HepG2 (cell line): Measurements from ENCODE around the gene ZNF853. TPM values are rescaled to one million over a fixed set of nuclear protein-coding genes. Genes with fewer than 3 reads are reported as not detected.

Experiments used
- CEBPG ChIP-seq: IDR thresholded peaks from 2 replicates; pipeline ENCODE4 v1.6.1; 2016
- FOXP1 ChIP-seq, 2 experiments: fragments of 450-650 bp in 1 of 2; IDR thresholded peaks; 2 replicates each; pipeline ENCODE4 v1.6.1; 2017 to 2018; ENCODE audit warnings: antibody characterized with exemption in 1 of 2
- IRX3 ChIP-seq: sonication (generic); formaldehyde crosslinking; IDR thresholded peaks from 2 replicates; pipeline ENCODE4 v1.8.1; 2023; ENCODE audit warnings: mild to moderate bottlenecking, low read depth, missing genetic modification reagents, borderline replicate concordance
- MBNL3 ChIP-seq: fragments of 250-450 bp; sonication (Bioruptor Pico); conservative IDR thresholded peaks from 2 replicates; pipeline ENCODE4 v1.8.0; 2022; ENCODE audit warnings: mild to moderate bottlenecking, inconsistent platforms
- NR2C2 ChIP-seq: sonication (generic); formaldehyde crosslinking; IDR thresholded peaks from 2 replicates; pipeline ENCODE4 v1.4.0; 2020; ENCODE audit warnings: missing genetic modification reagents, mild to moderate bottlenecking, moderate library complexity, borderline replicate concordance
- NR3C1 ChIP-seq: sonication (generic); formaldehyde crosslinking; IDR thresholded peaks from 2 replicates; pipeline ENCODE4 v1.4.0; 2020; ENCODE audit warnings: missing genetic modification reagents
- SP1 ChIP-seq, 2 experiments: fragments of 450-650 bp in 1 of 2; sonication (generic) in 1 of 2; formaldehyde crosslinking in 1 of 2; IDR thresholded peaks; 2 replicates each; pipeline versions ENCODE4 v1.4.0 to v1.6.1; 2016 to 2020; ENCODE audit warnings: missing genetic modification reagents in 1 of 2
- SSRP1 ChIP-seq: IDR thresholded peaks from 2 replicates; pipeline ENCODE4 v1.6.1; 2016; ENCODE audit warnings: control low read depth
- TOE1 ChIP-seq: sonication (generic); formaldehyde crosslinking; IDR thresholded peaks from 2 replicates; pipeline ENCODE4 v1.4.0; 2020; ENCODE audit warnings: mild to moderate bottlenecking, missing genetic modification reagents
- ZBTB3 ChIP-seq: sonication (generic); formaldehyde crosslinking; IDR thresholded peaks from 2 replicates; pipeline ENCODE4 v1.4.0; 2020; ENCODE audit warnings: low read depth, mild to moderate bottlenecking, moderate library complexity, missing genetic modification reagents, borderline replicate concordance
- ZNF350 ChIP-seq: sonication (generic); formaldehyde crosslinking; IDR thresholded peaks from 2 replicates; pipeline ENCODE4 v1.4.0; 2020; ENCODE audit warnings: mild to moderate bottlenecking, low read depth, missing genetic modification reagents, borderline replicate concordance
- ZNF549 ChIP-seq: sonication (generic); formaldehyde crosslinking; IDR thresholded peaks from 2 replicates; pipeline ENCODE4 v1.5.0; 2020; ENCODE audit warnings: missing genetic modification reagents
- ZNF614 ChIP-seq: IDR thresholded peaks from 2 replicates; pipeline ENCODE4 v1.6.1; 2018; ENCODE audit warnings: missing biosample characterization, missing genetic modification reagents, inconsistent platforms, borderline replicate concordance
- ZNF713 ChIP-seq: sonication (generic); formaldehyde crosslinking; IDR thresholded peaks from 2 replicates; pipeline ENCODE4 v1.4.0; 2020; ENCODE audit warnings: mild to moderate bottlenecking, missing genetic modification reagents
- ZNF788 ChIP-seq: sonication (generic); formaldehyde crosslinking; IDR thresholded peaks from 2 replicates; pipeline ENCODE4 v1.5.0; 2020; ENCODE audit warnings: mild to moderate bottlenecking, missing genetic modification reagents, borderline replicate concordance
- polyA plus RNA-seq, 8 experiments: library from polyadenylated mRNA; depleted of rRNA in 3 of 8; stranded (reverse) in 7 of 8; unstranded in 1 of 8; fragments of >200 nt; fragmentation: Illumina TruSeq in 4 of 8; extraction: Trizol in 4 of 8; gene quantifications; 2 replicates each; pipeline versions ENCODE4 v1.2.1 to v1.2.3, GENCODE V29; 2011 to 2016; ENCODE audit warnings: low read depth in 4 of 8, missing spikeins in 1 of 8, mixed read lengths in 1 of 8; ENCODE audit not compliant: insufficient read depth in 1 of 8
- total RNA-seq, 5 experiments: library from RNA; depleted of rRNA; stranded (reverse); fragments of >200 nt; fragmentation: Illumina TruSeq; extraction: Trizol; gene quantifications; 2 replicates each; pipeline ENCODE4 v1.2.3, GENCODE V29; 2016; ENCODE audit warnings: low read depth in 1 of 5
- TF ChIP-seq, protein P1 (sequence below): sonication (generic); formaldehyde crosslinking; IDR thresholded peaks from 2 replicates; pipeline ENCODE4 v1.5.1; 2020; ENCODE audit warnings: mild to moderate bottlenecking, missing genetic modification reagents, moderate library complexity
- TF ChIP-seq, protein P2 (sequence below): sonication (generic); formaldehyde crosslinking; IDR thresholded peaks from 2 replicates; pipeline ENCODE4 v1.5.0; 2020; ENCODE audit warnings: mild to moderate bottlenecking, missing genetic modification reagents, borderline replicate concordance
- TF ChIP-seq, protein P3 (sequence below): sonication (generic); formaldehyde crosslinking; conservative IDR thresholded peaks from 2 replicates; pipeline ENCODE4 v1.4.0; 2020; ENCODE audit warnings: missing genetic modification reagents
- TF ChIP-seq, protein P4 (sequence below): sonication (generic); formaldehyde crosslinking; IDR thresholded peaks from 2 replicates; pipeline ENCODE4 v1.4.0; 2020; ENCODE audit warnings: missing genetic modification reagents

Gene ZNF853
- total and polyA plus RNA-seq, 2 of the 13 experiments (the other 11 are each of a cell fraction or from before 2014, with no cell fraction given): 2.1 to 6.2 TPM

DNA sequence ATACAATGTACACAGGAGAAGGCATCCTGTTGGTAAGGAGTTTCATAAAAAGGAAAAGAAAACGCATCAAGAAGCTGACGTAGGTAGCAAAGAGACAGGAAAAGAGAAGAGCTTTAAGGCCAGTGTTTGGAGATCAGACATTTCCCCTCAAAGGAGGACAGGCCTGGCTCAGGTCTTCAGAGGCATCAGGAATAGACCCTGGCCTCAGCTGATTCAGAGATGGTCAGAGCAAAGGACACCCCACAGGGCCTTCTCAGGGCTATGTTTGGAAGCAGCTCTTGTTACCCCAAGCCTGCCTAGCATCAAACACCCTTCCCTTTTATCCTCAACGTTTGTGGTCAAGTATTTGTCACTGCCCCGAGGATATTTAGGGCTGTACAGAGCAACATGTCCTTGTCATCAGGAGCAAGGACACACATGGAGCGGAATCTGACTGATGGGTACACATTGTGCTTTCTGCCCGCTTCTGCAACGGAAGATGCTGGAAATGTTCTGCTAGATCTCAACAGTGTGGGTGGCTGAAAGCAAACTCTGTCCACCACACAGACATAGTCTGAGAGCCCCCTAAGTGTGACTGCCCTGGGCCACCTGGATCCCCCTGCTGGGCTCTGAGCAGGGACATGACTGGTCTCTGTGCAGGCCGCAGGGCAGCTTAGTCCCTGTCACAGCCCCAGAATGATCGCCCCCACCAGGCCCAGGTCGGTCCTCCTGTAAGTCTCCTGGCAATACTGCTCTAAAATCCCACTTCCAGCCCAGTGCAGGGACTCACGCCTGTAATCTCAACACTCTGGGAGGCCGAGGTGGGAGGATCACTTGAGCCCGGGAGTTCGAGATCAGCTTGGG, 39.2 kb upstream of the ZNF853 start (continued):
- TF ChIP-seq, protein P1, sequence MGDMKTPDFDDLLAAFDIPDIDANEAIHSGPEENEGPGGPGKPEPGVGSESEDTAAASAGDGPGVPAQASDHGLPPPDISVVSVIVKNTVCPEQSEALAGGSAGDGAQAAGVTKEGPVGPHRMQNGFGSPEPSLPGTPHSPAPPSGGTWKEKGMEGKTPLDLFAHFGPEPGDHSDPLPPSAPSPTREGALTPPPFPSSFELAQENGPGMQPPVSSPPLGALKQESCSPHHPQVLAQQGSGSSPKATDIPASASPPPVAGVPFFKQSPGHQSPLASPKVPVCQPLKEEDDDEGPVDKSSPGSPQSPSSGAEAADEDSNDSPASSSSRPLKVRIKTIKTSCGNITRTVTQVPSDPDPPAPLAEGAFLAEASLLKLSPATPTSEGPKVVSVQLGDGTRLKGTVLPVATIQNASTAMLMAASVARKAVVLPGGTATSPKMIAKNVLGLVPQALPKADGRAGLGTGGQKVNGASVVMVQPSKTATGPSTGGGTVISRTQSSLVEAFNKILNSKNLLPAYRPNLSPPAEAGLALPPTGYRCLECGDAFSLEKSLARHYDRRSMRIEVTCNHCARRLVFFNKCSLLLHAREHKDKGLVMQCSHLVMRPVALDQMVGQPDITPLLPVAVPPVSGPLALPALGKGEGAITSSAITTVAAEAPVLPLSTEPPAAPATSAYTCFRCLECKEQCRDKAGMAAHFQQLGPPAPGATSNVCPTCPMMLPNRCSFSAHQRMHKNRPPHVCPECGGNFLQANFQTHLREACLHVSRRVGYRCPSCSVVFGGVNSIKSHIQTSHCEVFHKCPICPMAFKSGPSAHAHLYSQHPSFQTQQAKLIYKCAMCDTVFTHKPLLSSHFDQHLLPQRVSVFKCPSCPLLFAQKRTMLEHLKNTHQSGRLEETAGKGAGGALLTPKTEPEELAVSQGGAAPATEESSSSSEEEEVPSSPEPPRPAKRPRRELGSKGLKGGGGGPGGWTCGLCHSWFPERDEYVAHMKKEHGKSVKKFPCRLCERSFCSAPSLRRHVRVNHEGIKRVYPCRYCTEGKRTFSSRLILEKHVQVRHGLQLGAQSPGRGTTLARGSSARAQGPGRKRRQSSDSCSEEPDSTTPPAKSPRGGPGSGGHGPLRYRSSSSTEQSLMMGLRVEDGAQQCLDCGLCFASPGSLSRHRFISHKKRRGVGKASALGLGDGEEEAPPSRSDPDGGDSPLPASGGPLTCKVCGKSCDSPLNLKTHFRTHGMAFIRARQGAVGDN (CRISPR knock-in tag): peak; percentile 55
- no peak for TF ChIP-seq CEBPG (CRISPR knock-in tag)
- no peak for TF ChIP-seq FOXP1 (IDR thresholded peaks at IDR 0.05)
- TF ChIP-seq FOXP1 (CRISPR knock-in tag; IDR thresholded peaks at IDR 0.05): no peak
- TF ChIP-seq IRX3 (CRISPR knock-in tag): no peak
- TF ChIP-seq ZNF788: no peak
- no peak for TF ChIP-seq NR3C1 (CRISPR knock-in tag)
- TF ChIP-seq MBNL3 (CRISPR knock-in tag): no peak
- no peak for TF ChIP-seq ZNF350 (CRISPR knock-in tag)
- TF ChIP-seq, protein P2, sequence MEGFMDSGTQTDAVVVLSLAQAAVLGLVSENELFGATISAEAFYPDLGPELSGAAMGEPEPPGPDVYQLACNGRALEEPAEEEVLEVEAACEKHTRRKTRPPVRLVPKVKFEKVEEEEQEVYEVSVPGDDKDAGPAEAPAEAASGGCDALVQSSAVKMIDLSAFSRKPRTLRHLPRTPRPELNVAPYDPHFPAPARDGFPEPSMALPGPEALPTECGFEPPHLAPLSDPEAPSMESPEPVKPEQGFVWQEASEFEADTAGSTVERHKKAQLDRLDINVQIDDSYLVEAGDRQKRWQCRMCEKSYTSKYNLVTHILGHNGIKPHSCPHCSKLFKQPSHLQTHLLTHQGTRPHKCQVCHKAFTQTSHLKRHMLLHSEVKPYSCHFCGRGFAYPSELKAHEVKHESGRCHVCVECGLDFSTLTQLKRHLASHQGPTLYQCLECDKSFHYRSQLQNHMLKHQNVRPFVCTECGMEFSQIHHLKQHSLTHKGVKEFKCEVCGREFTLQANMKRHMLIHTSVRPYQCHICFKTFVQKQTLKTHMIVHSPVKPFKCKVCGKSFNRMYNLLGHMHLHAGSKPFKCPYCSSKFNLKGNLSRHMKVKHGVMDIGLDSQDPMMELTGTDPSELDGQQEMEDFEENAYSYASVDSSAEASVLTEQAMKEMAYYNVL (CRISPR knock-in tag): no peak
- no peak for TF ChIP-seq TOE1 (CRISPR knock-in tag)
- TF ChIP-seq ZNF614: no peak
- TF ChIP-seq, protein P3, sequence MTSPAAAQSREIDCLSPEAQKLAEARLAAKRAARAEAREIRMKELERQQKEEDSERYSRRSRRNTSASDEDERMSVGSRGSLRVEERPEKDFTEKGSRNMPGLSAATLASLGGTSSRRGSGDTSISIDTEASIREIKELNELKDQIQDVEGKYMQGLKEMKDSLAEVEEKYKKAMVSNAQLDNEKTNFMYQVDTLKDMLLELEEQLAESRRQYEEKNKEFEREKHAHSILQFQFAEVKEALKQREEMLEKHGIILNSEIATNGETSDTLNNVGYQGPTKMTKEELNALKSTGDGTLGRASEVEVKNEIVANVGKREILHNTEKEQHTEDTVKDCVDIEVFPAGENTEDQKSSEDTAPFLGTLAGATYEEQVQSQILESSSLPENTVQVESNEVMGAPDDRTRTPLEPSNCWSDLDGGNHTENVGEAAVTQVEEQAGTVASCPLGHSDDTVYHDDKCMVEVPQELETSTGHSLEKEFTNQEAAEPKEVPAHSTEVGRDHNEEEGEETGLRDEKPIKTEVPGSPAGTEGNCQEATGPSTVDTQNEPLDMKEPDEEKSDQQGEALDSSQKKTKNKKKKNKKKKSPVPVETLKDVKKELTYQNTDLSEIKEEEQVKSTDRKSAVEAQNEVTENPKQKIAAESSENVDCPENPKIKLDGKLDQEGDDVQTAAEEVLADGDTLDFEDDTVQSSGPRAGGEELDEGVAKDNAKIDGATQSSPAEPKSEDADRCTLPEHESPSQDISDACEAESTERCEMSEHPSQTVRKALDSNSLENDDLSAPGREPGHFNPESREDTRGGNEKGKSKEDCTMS (CRISPR knock-in tag): no peak
- TF ChIP-seq NR2C2: no peak; the same call in 1 of the 2 replicates
- no peak for TF ChIP-seq ZBTB3 (CRISPR knock-in tag)
- no peak for TF ChIP-seq SSRP1 (CRISPR knock-in tag)
- TF ChIP-seq SP1 (IDR thresholded peaks at IDR 0.05): no peak
- TF ChIP-seq SP1 (CRISPR knock-in tag; IDR thresholded peaks at IDR 0.05): no peak
- TF ChIP-seq, protein P4, sequence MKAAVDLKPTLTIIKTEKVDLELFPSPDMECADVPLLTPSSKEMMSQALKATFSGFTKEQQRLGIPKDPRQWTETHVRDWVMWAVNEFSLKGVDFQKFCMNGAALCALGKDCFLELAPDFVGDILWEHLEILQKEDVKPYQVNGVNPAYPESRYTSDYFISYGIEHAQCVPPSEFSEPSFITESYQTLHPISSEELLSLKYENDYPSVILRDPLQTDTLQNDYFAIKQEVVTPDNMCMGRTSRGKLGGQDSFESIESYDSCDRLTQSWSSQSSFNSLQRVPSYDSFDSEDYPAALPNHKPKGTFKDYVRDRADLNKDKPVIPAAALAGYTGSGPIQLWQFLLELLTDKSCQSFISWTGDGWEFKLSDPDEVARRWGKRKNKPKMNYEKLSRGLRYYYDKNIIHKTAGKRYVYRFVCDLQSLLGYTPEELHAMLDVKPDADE: no peak
- TF ChIP-seq ZNF549 (CRISPR knock-in tag): no peak
- TF ChIP-seq ZNF713: no peak
